ENCODE results near the gene POLR2H.

POLR2H gene

GRCh38 chr3:184368116-184368515 is 6.6 kb downstream of the POLR2H start:
- in situ Hi-C loops (cut with MboI; ENCODE audit: low sequenced_read_pairs), result no loop called here

DNA sequence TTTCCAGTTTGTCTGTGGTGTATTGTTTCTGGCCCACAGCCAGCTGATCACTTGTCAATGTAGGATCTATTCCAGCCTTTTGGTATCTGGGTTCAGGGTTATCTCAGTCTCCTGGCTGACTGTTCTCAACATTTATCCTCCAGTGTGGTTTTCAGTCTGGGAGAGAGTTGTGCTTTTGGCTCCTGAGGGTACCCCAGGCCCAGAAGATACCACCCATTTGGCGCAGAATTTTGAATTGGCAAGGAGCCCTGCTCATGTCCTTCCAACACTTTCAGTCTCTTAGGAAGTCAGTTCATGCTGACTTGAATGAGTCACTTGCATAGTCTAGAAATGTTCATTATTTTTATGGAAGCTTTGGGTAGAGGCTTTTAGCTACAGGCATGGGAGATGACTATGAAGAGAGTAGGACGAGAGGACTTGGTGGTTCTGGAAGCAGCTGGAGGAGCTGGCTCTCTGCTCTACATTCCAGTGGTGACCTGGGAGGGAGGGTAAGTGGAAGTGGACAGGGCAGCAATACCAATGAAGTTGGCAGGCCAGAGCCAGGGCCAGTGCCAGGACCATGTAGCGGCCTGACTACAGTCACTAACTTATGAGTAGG is 7.2 kb downstream of the POLR2H start:
- in situ Hi-C loops (cut with MboI; ENCODE audit: low sequenced_read_pairs), result no loop called here

DNA sequence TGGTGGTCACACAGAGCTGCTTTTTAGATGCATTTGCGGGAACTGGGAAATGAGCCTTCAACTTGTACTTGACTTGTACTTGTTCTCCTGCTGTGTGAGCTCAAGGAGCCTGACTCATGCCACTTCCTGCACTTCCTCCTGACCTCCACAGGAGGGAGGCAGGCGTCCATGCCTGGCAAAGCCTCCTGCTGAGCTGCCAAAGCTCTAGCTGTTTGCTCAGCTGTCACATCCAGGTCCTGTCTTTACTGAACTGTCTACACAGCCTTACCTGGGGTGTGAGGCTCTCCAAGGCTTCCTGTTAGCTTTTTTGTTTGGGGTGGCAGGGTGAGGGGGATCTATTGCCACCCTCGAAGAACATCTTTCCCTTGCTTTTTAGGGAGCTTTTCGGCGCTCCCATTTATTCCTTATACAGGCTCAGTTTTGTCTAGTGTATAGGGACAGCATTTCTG is 10.1 kb downstream of the POLR2H start:
- in situ Hi-C loops (cut with MboI; ENCODE audit: low sequenced_read_pairs), result no loop called here

DNA sequence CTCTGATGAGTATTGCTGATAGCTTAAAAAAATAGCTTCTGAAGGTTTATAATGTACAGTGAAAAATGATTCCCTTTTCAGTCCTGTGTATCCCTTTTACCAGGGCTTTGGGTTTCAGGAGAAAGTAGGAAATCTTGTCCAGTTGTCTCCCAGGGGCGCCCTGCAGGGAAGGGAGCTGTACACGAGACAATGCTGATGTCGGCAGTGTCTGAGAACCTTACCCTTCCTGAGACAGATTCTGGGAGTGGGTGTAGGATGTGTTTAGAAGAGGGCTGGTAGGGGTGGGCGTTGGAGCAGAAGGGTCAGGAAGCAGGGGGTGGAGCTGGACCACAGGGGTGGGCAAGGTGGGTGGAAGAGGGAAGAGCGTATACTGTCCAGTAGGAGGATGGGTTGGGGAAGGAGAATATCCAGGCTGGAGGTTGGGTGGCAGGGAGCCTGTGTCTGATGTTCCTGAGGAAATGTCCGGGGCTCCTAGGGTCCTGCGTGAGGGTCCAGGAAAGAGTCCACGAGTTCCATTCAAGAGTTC is 10.8 kb downstream of the POLR2H start:
- in situ Hi-C loops (cut with MboI; ENCODE audit: low sequenced_read_pairs), result no loop called here

DNA sequence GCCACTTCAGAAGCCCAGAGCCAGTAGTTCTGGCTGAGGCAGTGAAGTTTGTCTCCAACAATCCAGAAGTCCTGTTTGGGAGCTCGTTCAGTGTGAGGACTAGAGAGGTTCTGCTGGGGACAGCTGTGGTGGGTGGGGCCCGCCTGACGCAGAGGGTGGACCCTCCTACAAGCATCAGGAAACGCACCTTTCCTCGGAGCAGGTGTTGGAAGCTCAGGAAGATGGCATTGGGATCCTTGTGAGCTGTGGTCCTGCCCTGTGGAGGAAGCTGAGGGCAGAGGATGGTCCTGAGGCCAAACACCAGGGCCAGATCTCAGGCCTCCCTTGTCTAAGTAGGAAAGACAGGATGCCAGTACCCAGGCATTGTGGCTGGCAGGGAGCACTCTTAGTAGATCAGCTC is 11.4 kb downstream of the POLR2H start:
- in situ Hi-C loops (cut with MboI; ENCODE audit: low sequenced_read_pairs), result no loop called here

DNA sequence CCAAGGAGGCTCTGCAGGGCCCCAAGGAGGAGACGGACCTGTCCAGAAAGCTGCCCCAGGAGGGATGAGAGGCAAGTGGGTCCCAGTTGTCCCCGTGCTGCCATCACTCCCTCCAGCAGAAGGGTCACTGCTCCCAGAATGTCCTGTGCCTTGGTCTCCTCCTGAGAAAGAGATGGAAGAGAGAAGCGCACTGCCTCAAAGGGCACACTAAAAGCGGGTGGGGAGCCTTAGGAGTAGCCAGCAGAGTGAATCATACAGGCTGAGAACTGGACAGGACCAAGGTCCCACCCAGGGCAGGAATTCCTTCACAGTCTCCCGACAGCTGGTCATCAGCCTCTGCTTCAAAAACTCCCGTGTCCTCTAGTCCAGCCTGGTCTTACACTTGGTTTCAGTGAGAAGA is 11.9 kb downstream of the POLR2H start:
- in situ Hi-C loops (cut with MboI; ENCODE audit: low sequenced_read_pairs), result no loop called here

- in situ Hi-C loops (cut with MboI; ENCODE audit: low sequenced_read_pairs), result no loop called here
These were observed 14.4 kb downstream of the POLR2H start for GRCh38 chr3:184375747-184376461.

GRCh38 chr3:184377374-184377773 is 15.9 kb downstream of the POLR2H start:
- in situ Hi-C loops (cut with MboI; ENCODE audit: low sequenced_read_pairs), result no loop called here

DNA sequence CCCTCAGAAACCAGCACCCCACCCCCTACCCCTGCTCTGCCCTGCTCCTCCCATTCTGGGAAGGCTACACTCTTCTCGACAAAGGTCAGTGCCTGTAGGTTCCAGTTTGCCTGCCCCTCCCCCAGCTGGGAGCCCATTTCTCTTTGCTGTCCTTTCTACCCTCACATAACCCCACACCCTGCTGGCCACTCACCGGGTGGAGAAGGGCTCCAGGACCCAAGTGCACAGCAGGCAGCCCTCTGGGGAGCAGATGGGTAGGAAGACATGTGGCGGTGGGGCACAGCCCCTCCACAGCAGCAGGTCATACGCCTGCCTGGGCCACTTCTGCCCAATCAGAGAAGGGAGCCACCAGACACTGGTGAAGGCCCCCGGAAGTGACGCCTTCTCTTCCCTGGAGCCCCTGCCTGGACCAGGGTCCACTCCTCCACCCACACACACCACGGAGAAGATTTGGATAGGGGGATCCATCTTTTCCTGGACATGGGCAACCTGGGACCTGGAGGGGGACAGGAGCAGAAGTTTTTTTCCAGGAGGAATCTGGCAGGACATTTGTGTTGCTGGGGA is 16.5 kb downstream of the POLR2H start, which contains the start of gene THPO:
Gene THPO, minus strand, starts transcription at position 326 of the 564 bp plus-strand sequence. CDS start 1,948 bp downstream, outside the sequence.
- in situ Hi-C loops (cut with MboI; ENCODE audit: low sequenced_read_pairs), result no loop called here

DNA sequence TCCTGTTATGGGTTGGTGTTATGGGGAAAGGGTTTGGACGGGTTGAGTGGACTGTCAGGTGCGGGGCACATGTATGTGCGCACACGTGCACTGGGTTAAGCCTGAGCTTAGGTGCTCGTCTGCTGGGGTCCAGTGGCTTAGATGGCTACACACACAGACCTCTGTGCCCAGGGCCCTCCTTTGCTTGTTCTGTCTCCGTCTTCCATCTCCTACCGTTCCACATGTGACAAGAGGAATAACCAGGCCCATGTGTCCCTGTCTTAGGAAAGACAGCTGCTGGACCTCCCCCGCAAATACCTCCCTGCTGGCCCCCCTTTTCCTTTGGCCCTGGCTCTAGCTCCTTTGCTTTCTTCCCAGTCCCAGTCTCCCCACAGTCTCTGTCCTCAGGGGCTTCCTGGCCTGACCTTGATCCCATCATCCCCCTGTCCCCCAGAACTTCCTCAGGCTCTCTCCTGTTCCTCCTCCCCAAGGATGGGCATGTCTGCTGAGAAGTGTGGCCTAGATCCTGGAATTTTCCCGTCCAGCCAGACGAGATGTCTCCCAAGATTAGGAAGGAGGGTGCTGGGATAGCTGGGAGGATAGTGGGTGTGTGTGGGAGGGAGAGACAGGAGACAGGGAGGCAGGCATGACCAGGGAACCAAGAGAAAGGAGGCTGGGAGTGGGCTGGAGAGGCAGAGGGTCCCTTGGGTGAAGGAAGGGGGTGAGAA is 17.3 kb downstream of the POLR2H start:
- in situ Hi-C loops (cut with MboI; ENCODE audit: low sequenced_read_pairs), result no loop called here

DNA sequence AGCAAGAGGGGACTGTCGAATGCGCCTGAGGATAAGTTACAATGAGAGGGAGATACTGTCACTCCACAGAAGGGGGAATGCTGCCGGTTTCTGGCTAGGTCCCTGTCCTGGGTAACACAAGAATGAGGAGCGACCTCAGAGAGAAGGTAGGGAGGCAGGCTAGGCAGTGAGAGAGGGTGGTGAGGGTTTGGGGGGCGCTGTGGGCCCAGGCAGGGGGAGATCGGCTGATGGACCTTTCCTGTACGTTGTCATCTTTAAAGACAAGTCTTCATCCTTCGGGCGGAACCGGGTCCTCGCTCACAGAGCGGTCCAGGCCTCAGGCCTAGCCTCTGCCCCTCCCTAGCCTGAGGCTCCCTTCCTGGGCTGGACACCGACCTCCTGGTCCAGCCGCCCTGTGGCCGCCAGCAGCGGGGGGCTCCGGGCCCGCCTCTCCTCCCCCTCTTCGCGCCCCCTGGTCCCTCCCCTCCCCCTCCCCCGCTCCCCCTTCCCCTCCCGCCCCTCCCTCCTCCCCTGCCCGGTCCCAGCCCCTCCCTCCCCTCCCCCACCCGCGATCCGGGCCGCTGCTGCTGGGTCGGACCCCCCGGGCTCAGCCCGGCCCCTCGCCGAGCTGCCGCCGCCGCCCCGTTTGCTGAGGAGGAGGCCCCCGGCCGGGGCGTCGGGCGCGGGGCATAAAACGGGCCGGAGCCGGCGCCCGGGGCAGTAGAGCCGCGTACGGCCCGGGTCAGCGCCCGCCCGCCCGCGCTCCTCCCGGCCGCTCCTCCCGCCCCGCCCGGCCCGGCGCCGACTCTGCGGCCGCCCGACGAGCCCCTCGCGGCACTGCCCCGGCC is 18.1 kb downstream of the POLR2H start, which contains the start of gene CHRD:
Gene CHRD, plus strand, starts transcription at position 697 of the 827 bp plus-strand sequence. CDS start 265 bp downstream, outside the sequence.
- in situ Hi-C loops (cut with MboI; ENCODE audit: low sequenced_read_pairs), result no loop called here

- in situ Hi-C loops (cut with MboI; ENCODE audit: low sequenced_read_pairs), result no loop called here
These were observed 18.7 kb downstream of the POLR2H start for GRCh38 chr3:184380185-184380626.

GRCh38 chr3:184380627-184381260 is 19.2 kb downstream of the POLR2H start:
- in situ Hi-C loops (cut with MboI; ENCODE audit: low sequenced_read_pairs), result no loop called here

GRCh38 chr3:184381261-184382224 is 20.0 kb downstream of the POLR2H start:
- in situ Hi-C loops (cut with MboI; ENCODE audit: low sequenced_read_pairs), result no loop called here

DNA sequence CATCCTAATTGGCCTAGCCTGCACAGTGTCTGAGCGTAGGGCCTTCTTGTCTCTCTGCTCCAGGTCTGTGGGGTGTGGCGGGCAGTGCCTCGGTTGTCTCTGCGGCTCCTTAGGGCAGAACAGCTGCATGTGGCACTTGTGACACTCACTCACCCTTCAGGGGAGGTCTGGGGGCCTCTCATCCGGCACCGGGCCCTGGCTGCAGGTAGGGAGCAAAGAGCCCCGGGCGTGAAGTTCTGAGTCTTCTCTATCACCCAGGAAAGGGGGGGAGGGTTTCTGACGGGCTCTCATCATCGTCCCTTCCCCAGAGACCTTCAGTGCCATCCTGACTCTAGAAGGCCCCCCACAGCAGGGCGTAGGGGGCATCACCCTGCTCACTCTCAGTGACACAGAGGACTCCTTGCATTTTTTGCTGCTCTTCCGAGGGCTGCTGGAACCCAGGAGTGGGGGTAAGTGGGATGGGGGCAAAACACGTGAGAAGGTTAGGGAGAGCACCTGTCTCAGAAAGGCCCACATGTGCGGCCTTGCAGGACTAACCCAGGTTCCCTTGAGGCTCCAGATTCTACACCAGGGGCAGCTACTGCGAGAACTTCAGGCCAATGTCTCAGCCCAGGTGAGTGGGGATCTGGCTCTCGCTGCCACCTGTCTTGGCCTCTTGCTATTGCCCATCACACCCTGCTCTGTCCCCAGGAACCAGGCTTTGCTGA is 21.0 kb downstream of the POLR2H start:
- in situ Hi-C loops (cut with MboI; ENCODE audit: low sequenced_read_pairs), result no loop called here

- in situ Hi-C loops (cut with MboI; ENCODE audit: low sequenced_read_pairs), result no loop called here
These were observed 21.7 kb downstream of the POLR2H start for GRCh38 chr3:184383033-184383740.

- in situ Hi-C loops (cut with MboI; ENCODE audit: low sequenced_read_pairs), result no loop called here
These were observed 22.8 kb downstream of the POLR2H start for GRCh38 chr3:184384342-184384741.
